Hematopoietic multipotent progenitor cell treated with erythropoietin and hydrocortisone succinate and interleukin-3 and kit ligand, for 17 days (in vitro differentiated cells): ENCODE results near the gene PRKAR1B.

ENCODE experiments used
- DNase-seq: peaks from one replicate; pipeline ENCODE4 v3.0.0-alpha.2; 2015; ENCODE audit warnings: low spot score

PRKAR1B gene

GRCh38 chr7:540997-541396 lies 186.1 kb downstream of the PRKAR1B start:
- no peak for DNase-seq

- DNase-seq: no peak
Observed at GRCh38 chr7:540579-540978, 186.5 kb downstream of the PRKAR1B start.

GRCh38 chr7:539731-540411 lies 187.2 kb downstream of the PRKAR1B start:
- DNase-seq: no peak

GRCh38 chr7:538764-539685 lies 188.1 kb downstream of the PRKAR1B start:
- DNase-seq: no peak

DNA sequence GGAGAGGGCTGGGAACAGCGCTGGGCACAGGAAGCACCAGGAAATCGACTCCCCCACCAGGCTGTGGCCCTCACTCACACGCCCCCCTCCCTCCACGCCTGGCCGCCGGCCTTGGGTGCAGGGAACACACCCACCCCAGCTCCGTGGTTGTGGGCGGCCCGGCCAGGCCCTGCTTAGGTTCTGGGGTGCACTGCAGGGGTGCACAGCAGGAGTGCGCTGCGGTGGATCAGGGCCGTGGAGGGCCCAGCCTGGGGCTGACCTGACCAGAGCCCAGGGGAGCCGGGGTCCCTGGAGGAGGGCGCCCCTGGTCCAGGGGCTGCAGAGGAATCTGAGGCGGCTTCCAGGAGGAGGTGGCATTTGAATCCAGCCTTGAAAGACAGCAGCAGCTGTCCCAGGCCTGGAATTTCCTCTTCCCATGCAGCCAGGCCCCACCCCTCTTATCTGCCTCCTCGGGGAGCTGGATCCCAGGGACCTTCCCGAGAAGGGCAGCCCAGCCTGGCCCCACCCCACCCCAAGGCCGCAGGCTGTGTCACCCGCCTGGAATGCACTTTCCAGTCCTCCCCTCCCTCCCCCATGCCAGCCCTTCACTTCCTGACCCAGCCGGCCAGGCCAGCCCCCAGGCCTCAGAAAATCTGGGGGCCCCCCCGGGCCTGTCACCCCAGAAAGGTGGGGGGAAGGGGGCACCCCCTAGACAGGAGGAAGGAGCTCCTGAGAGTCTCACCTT lies 189.0 kb downstream of the PRKAR1B start:
- DNase-seq: no peak

GRCh38 chr7:536231-536630 lies 190.8 kb downstream of the PRKAR1B start:
- DNase-seq: no peak

GRCh38 chr7:534959-535358 lies 192.1 kb downstream of the PRKAR1B start:
- DNase-seq: no peak

DNA sequence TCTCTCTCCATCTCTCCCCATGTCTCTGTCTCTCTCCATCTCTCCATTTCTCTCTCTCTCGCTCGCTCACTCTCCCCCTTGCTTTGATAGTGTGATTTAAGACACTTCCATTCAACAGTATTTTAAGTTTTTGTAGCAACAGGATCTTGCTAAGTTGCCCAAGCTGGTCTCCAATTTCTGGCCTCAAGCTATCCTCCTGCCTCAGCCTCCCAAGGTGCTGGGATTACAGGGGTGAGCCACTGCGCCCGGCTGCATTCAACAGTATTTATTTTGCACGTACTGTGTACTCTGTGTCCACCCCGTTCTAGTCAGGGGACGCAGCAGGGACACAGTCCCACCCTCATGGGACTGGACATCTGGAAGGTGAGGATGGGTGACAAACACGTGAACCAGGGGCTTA lies 193.0 kb downstream of the PRKAR1B start:
- DNase-seq: no peak

GRCh38 chr7:533266-533665 lies 193.8 kb downstream of the PRKAR1B start:
- no peak for DNase-seq

DNA sequence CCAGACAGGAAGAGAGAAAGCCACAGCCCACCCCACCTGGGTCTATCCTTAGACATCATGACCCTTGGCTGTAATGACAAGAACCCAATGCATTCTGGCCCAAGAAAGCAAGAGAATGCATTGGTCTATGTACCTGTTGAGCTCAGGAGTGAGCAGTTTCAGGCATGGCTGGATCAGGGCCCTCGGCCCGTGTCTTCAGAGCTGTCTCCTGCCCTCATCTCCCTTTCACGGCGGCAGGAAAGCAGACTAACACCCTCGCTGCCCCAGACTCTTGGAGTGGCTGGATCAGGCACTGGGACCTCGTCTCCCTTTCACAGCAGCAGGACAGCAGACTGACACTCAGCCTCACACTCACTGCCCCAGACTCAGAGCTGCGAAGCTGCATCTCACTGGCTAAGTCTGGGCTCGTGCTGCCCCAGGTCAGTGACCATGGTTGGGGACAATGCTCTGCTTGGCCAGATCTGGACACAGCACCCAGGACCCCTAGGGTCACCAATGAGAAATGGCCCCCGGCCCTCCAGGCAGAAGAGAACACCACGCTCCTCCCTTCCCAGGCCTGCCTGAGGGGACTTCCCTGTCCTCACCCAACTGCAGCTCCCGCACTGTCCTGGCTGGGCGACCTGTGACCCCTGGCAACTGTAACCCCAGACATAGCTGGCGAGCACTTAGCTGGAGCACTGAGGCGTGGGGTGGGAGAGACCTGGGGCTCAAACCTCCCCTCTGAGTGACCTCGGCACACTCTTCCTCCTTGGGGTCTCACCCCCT lies 194.5 kb downstream of the PRKAR1B start:
- DNase-seq: no peak

- DNase-seq: no peak
Observed at GRCh38 chr7:531777-532176, 195.3 kb downstream of the PRKAR1B start.

- no peak for DNase-seq
Observed at GRCh38 chr7:528451-528850, 198.6 kb downstream of the PRKAR1B start.

- no peak for DNase-seq
Observed at GRCh38 chr7:527723-528122, 199.4 kb downstream of the PRKAR1B start.

GRCh38 chr7:526460-527034 lies 200.5 kb downstream of the PRKAR1B start:
- DNase-seq: no peak

GRCh38 chr7:525740-526139 lies 201.3 kb downstream of the PRKAR1B start:
- DNase-seq: no peak

GRCh38 chr7:524800-525199 lies 202.3 kb downstream of the PRKAR1B start:
- no peak for DNase-seq

GRCh38 chr7:523347-524336 lies 203.4 kb downstream of the PRKAR1B start:
- no peak for DNase-seq

DNA sequence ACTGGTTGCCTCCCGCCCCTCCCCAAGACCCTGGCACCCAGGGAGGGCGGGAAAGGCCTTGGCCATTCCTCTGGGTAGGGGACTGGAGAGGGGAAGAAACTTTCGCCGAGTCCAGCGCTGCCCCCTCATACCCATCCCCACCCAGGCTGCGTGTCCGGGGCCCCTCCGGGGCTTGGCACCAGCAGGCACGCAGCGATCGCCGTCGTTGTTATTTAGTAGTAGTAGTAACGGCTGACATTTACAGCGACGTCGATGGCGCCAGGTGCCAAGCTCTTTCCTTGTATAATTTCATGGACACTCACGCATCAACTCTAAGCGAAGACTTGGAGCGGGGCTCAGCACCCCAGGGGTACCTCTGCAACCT lies 204.1 kb downstream of the PRKAR1B start:
- DNase-seq: no peak

DNA sequence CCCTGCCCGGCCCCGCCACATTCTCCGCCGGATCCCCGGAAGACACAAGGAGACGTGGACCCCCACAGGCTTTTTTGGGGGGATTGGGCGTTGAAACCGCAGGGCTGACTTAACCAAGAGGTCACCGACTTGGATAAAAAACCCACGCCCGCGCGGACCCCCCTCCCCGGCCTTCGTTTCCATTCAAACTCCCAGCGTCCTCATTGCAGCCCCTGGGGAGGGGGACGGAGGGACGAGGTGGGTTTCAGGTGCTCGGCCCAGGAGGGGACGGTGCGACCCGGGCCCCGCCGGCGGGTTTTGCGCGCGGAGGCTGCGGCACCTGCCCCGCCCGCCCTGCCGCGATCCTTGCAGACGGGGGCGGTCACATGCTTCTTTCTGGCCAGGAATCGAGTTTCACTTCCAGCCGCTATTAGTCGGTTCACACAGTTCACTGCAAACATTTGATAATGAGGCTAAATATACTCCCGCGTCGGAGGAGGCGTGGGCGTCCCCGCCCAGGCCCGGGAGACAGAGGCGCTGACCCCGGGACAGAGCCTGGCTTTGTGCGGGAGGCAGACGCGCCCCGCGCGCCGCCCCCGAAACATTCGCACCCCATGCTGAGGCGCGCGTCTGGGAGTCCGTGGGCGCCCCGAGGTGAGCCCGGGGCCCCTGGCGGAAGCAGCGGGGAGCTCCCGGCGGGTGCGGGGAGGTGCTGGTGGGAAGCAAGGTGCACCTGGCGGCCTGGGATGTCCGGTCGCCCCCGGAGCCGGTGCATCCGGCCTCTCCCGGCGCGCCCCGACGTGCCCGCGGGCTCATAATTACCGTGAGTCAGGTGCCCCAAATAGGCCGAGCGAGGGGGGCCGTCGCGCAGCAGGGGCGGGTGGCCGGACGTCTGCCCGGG lies 204.8 kb downstream of the PRKAR1B start:
- DNase-seq: no peak
